Transverse colon (tissue), 4 donors: ENCODE data around the gene BMP7.

Experiments
- CTCF ChIP-seq, 5 experiments: fragments of 200-600 bp in 3 of 5; fragments of 450-650 bp in 2 of 5; sonication (generic) in 3 of 5; IDR thresholded peaks; 1 replicate in 2 of 5; 2 replicates in 3 of 5; pipeline ENCODE4 v1.5.1; 2016 to 2017; ENCODE audit warnings: antibody characterized with exemption in 5 of 5, inconsistent platforms in 3 of 5, mild to moderate bottlenecking in 2 of 5, moderate library complexity in 1 of 5
- POLR2A ChIP-seq: fragments of 450-650 bp; IDR thresholded peaks from one replicate; pipeline ENCODE4 v1.6.1; 2016; ENCODE audit warnings: antibody characterized with exemption, mild to moderate bottlenecking, moderate library complexity
- POLR2AphosphoS5 ChIP-seq, 3 donors: sonication (generic); formaldehyde crosslinking; IDR thresholded peaks; one replicate each; pipeline ENCODE4 v1.6.1; 2016; ENCODE audit warnings: antibody characterized with exemption in 3 of 3

GRCh38 chr20:57159945-57160610, 106.4 kb downstream of the BMP7 start:
- TF ChIP-seq CTCF (IDR thresholded peaks at IDR 0.05) (no peak), POLR2AphosphoS5 (IDR thresholded peaks at IDR 0.05) (no peak), POLR2A (no peak)
